Fibroblast of lung (primary cell): ENCODE results near the gene RPF1. TPM values are rescaled to one million over a fixed set of nuclear protein-coding genes. Genes with fewer than 3 reads are reported as not detected.

Source experiments
- DNase-seq, 2 donors: peaks; one replicate each; pipeline versions ENCODE4 v3.0.0 to v3.0.0-alpha.2; 2010; ENCODE audit warnings: low read depth in 2 of 2
- H2AFZ ChIP-seq: 2 replicates; pipeline ENCODE4 v1.5.1; 2012; ENCODE audit warnings: low read length, control low read depth, inconsistent platforms
- H3K27ac ChIP-seq: 2 replicates; pipeline ENCODE4 v1.5.1; 2011; ENCODE audit warnings: low read length, control low read depth; ENCODE audit not compliant: insufficient read depth
- H3K27me3 ChIP-seq: 2 replicates; pipeline ENCODE4 v1.5.1; 2011; ENCODE audit warnings: mild to moderate bottlenecking, low read length; ENCODE audit not compliant: control insufficient read depth, insufficient read depth
- H3K36me3 ChIP-seq: 2 replicates; pipeline ENCODE4 v1.5.1; 2011; ENCODE audit warnings: low read length; ENCODE audit not compliant: control insufficient read depth, insufficient read depth
- H3K4me1 ChIP-seq: 2 replicates; pipeline ENCODE4 v1.5.1; 2011; ENCODE audit warnings: low read length; ENCODE audit not compliant: control insufficient read depth, insufficient read depth; ENCODE audit errors: extremely low read depth
- H3K4me2 ChIP-seq: 2 replicates; pipeline ENCODE4 v1.5.1; 2011; ENCODE audit warnings: low read length, control low read depth; ENCODE audit not compliant: insufficient read depth; ENCODE audit errors: extremely low read depth
- H3K4me3 ChIP-seq, 4 experiments: fragments of 200-600 bp in 1 of 4; sonication (generic) in 1 of 4; replicated peaks in 1 of 4; 2 replicates each; pipeline ENCODE4 v1.5.1; 2011 to 2016; ENCODE audit warnings: low read length in 4 of 4, low read depth in 3 of 4, mild to moderate bottlenecking in 3 of 4, control low read depth in 2 of 4, inconsistent platforms in 1 of 4, mixed read lengths in 1 of 4; ENCODE audit not compliant: insufficient read depth in 1 of 4; ENCODE audit errors: control extremely low read depth in 1 of 4
- H3K79me2 ChIP-seq: 2 replicates; pipeline ENCODE4 v1.5.1; 2012; ENCODE audit warnings: mild to moderate bottlenecking, low read length, inconsistent platforms; ENCODE audit not compliant: control insufficient read depth, insufficient read depth
- H3K9ac ChIP-seq: 2 replicates; pipeline ENCODE4 v1.5.1; 2011; ENCODE audit warnings: mild to moderate bottlenecking, low read length, control low read depth; ENCODE audit not compliant: insufficient read depth
- H3K9me3 ChIP-seq: 2 replicates; pipeline ENCODE4 v1.5.1; 2012; ENCODE audit warnings: low read depth, low read length; ENCODE audit not compliant: control insufficient read depth, insufficient read depth
- H4K20me1 ChIP-seq: 2 replicates; pipeline ENCODE4 v1.5.1; 2011; ENCODE audit warnings: low read length; ENCODE audit not compliant: control insufficient read depth, insufficient read depth; ENCODE audit errors: extremely low read depth
- CTCF ChIP-seq, 2 donors: IDR thresholded peaks in 1 of 2; conservative IDR thresholded peaks in 1 of 2; 1 replicate in 1 of 2; 2 replicates in 1 of 2; pipeline ENCODE4 v1.5.1; 2011 to 2012; ENCODE audit warnings: low read length in 2 of 2, control low read depth in 1 of 2, inconsistent platforms in 1 of 2, low read depth in 1 of 2, mild to moderate bottlenecking in 1 of 2
- EZH2 ChIP-seq: IDR thresholded peaks from 2 replicates; pipeline ENCODE4 v1.5.1; 2012; ENCODE audit warnings: low read length, control low read depth, mild to moderate bottlenecking; ENCODE audit errors: missing control alignments
- polyA plus RNA-seq, 2 donors: library from polyadenylated mRNA; depleted of rRNA in 1 of 2; stranded (reverse) in 1 of 2; unstranded in 1 of 2; fragments of >200 nt; gene quantifications; 2 replicates each; pipeline ENCODE4 v1.2.1, GENCODE V29; 2011 to 2012; ENCODE audit warnings: missing spikeins in 1 of 2
- total RNA-seq: library from RNA; depleted of rRNA; stranded (reverse); fragments of >200 nt; gene quantifications from 2 replicates; pipeline ENCODE4 v1.2.1, GENCODE V29; 2014

The RPF1 gene
- total and polyA plus RNA-seq, 2 donors (not counting 1 experiment from before 2014, with no cell fraction given), result 32.2 to 40.6 TPM

- no peaks in the 10 kb centered on the region for H3K36me3 ChIP-seq
These were observed 59.5 kb downstream of the RPF1 start for GRCh38 chr1:84538599-84538998.

GRCh38 chr1:84539972-84540371 is 60.9 kb downstream of the RPF1 start:
- no peak overlapping the region for H3K4me2 ChIP-seq
- no peaks in the 10 kb centered on the region for H3K27me3 ChIP-seq
- TF ChIP-seq CTCF (conservative IDR thresholded peaks at IDR 0.05 in 1 of 2, IDR thresholded peaks at IDR 0.05 in 1 of 2; ENCODE audit: low read depth in 1 of 2, low read length in 2 of 2), result no peak
- no peak for TF ChIP-seq EZH2
- H4K20me1 ChIP-seq, result no peaks in the 10 kb centered on the region
- H3K9ac ChIP-seq, result no peak overlapping the region
- peak; percentile 30 to 36 for DNase-seq
- no peaks in the 10 kb centered on the region for H3K36me3 ChIP-seq
- no peak overlapping the region for H3K4me3 ChIP-seq
- H3K9me3 ChIP-seq, result no peaks in the 10 kb centered on the region
- no peaks in the 10 kb centered on the region for H3K4me1 ChIP-seq
- H2AFZ ChIP-seq, result no peak overlapping the region
- no peak overlapping the region for H3K27ac ChIP-seq
- H3K79me2 ChIP-seq, result no peaks in the 10 kb centered on the region

More at GRCh38 chr1:84538599-84538998, 59.5 kb downstream of the RPF1 start:
- no peaks in the 10 kb centered on the region for H3K4me1 ChIP-seq
- H3K79me2 ChIP-seq, result no peaks in the 10 kb centered on the region
- no peaks in the 10 kb centered on the region for H3K9me3 ChIP-seq
- H3K27me3 ChIP-seq, result no peaks in the 10 kb centered on the region
- no peak overlapping the region for H2AFZ ChIP-seq
- H3K9ac ChIP-seq, result no peak overlapping the region
- no peak overlapping the region for H3K27ac ChIP-seq
- H4K20me1 ChIP-seq, result no peaks in the 10 kb centered on the region
- DNase-seq, result no peak
- TF ChIP-seq EZH2 (no peak), CTCF (conservative IDR thresholded peaks at IDR 0.05 in 1 of 2, IDR thresholded peaks at IDR 0.05 in 1 of 2; ENCODE audit: low read depth in 1 of 2, low read length in 2 of 2) (no peak)
- no peak overlapping the region for H3K4me2 ChIP-seq
- H3K4me3 ChIP-seq, result no peak overlapping the region

GRCh38 chr1:84540759-84541158 is 61.7 kb downstream of the RPF1 start:
- DNase-seq, result peak in 1 of 2 donors; percentile 14
- H3K27ac ChIP-seq, result no peak overlapping the region
- H2AFZ ChIP-seq, result no peak overlapping the region
- H3K79me2 ChIP-seq, result no peaks in the 10 kb centered on the region
- no peaks in the 10 kb centered on the region for H3K27me3 ChIP-seq
- no peak overlapping the region for H3K4me2 ChIP-seq
- no peaks in the 10 kb centered on the region for H4K20me1 ChIP-seq
- no peak overlapping the region for H3K9ac ChIP-seq
- no peak overlapping the region for H3K4me3 ChIP-seq
- no peaks in the 10 kb centered on the region for H3K36me3 ChIP-seq
- TF ChIP-seq EZH2 (no peak), CTCF (conservative IDR thresholded peaks at IDR 0.05 in 1 of 2, IDR thresholded peaks at IDR 0.05 in 1 of 2; ENCODE audit: low read depth in 1 of 2, low read length in 2 of 2) (no peak)
- no peaks in the 10 kb centered on the region for H3K9me3 ChIP-seq
- no peaks in the 10 kb centered on the region for H3K4me1 ChIP-seq
